HG03571 (cell line): ENCODE data around the gene TGM2.

Source experiments
- ATAC-seq: cut with Tn5 transposase; IDR thresholded peaks from one replicate; pipeline ENCODE4 v1.9.1; 2021; ENCODE audit not compliant: unreplicated experiment

Gene TGM2

DNA sequence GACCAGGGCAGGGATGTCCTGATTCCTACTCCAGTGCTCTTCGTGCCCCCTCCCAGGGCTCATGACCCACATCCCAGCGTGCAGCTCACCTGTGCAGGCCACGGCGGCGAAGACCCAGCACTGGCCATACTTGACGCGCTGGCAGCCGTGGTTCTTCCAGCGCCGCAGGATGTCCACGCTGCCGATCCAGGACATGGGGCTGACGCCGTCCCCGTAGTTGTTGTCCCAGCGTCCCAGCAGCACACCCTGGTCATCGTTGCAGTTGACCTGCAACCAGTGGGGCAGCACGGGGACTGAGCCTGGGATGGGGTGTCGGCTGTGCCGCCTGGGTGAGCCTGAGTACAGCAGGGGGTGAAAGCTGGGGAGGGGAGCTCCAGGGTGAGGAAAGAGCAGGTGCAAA is 18.4 kb downstream of the TGM2 start:
- ATAC-seq = no peak

GRCh38 chr20:38146156-38146555 is 18.9 kb downstream of the TGM2 start:
- ATAC-seq = no peak

GRCh38 chr20:38145729-38146075 is 19.4 kb downstream of the TGM2 start:
- ATAC-seq = no peak

DNA sequence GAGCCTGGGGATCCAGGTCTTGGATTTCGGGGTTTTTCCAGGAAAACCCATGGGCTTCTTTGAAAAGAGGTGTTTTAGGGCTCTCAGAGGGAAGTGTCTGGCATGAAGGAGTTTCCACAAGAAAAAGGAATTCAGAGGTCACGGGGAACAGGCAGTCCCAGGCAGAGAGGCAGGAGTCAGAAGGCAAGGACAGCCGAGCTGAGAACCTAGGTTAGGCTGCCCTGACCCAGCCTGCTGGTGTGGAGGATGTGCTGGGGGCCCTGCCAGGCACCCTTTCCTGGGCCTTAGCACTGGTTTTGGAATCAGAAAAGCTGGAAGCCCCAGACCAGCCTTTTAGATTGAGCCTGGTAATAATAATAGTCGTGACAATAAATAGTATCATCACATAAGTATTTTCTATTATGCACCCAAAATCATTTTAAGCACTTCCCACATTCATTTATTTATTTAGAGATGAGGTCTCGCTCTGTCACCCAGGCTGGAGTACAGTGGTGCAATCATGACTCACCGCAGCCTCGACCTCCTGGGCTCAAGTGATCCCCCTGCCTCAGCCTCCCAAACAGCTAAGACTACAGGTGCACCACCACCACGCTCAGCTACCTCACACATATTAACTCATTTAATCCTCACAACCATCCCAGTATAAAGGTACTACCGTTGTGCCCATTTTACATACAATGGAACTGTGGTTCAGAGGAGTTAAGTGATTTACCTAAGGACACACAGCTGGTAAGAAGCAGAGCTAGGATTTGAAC is 19.9 kb downstream of the TGM2 start:
- no peak for ATAC-seq

GRCh38 chr20:38144598-38144973 is 20.5 kb downstream of the TGM2 start:
- ATAC-seq = no peak

- ATAC-seq = no peak
Measured at GRCh38 chr20:38143646-38144554, 21.2 kb downstream of the TGM2 start.

GRCh38 chr20:38143238-38143645 is 21.8 kb downstream of the TGM2 start:
- ATAC-seq = no peak

DNA sequence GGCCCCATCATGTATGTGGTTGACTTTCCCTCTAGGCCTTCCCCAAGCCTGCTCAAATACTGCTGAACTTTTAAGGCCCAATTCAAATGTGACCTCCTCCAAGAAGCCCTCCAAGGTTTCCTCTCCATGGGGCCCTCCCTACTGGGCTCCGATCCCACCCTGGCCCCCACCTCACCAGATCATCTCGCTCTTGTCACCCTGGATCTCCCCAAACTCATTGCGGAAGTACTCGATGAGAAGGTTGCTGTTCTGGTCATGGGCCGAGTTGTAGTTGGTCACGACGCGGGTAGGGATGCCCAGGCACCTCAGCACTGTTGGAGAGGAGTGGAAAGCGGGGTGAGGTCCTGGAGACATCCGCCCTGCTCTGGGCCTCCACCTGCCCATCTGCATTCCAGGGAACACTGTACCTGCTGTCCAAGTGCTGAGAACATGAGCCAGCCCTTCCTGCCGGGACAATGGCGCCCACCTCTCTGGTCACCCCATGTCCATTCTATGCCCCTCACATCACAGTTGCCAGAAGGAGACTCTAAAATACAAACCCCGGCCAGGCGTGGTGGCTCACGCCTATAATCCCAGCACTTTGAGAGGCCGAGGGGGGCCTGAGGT is 23.1 kb downstream of the TGM2 start:
- ATAC-seq = no peak

DNA sequence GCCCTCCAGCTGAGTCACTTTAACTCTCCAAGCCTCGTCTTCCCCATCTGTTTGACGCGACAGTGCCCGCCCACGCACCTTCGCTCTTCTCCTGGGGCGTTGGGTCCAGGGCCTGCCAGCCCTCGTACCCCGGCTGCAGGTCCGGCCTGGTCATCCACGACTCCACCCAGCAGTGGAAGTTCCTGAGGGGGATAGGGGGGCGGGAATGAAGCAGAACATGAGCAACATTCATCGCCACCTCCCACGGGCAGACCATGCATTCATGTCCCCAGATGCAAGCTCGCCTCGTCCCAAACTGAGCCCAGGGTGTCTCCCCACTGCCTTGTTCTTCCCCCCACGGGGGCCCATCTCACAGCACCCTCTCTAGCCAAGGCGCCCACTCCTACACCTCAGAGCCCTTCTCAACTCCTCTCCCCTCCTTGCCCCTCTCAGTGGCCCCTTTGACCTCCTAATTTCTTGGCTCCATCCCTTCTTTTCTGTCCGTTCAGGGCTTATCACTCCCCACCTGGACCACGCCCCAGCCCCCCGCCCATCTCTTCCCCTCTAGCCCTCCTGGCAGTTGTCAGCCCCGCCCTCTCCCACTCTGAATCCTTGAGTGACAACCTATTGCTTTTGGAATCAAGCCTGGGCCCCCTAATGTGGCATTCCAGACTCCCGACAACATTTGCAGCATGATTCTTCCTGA is 23.7 kb downstream of the TGM2 start:
- ATAC-seq = no peak

DNA sequence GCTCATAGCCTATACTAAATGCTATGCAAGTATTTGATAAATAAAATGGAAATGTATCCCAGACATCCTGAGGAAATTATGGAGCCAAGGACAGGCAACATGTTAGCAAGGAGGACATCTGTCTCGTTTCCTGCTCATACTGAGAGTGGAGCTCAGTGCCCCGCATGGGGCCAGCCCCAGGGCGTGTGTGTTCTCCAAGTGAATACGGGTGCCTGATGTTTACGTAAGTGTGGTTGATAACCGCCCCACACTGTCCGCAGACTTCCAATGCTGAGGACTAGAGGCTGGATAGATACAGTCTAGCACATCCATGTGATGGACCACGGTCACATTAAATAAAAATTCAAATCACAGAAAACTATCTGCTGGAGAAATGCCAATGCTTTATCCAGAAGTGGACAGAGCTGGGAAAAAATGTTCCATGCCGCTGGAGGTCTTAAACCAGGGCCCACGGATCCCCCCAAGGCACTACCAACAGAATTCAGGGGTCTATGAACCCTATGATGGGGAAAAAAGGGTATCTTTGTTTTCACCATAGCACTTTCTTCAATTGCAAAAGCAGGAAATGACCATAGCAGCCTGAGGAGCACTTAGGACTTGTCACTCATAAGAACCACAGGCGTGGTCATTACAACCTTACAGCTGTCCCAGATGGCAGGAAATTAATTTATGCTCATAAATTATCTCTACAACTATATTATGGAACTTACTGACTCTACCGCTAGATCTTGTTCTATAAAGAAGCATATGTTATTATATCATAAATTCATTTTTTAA is 24.9 kb downstream of the TGM2 start:
- ATAC-seq = no peak

GRCh38 chr20:38139156-38139912 is 25.7 kb downstream of the TGM2 start:
- no peak for ATAC-seq

- ATAC-seq = no peak
Measured at GRCh38 chr20:38138086-38138778, 26.8 kb downstream of the TGM2 start.

DNA sequence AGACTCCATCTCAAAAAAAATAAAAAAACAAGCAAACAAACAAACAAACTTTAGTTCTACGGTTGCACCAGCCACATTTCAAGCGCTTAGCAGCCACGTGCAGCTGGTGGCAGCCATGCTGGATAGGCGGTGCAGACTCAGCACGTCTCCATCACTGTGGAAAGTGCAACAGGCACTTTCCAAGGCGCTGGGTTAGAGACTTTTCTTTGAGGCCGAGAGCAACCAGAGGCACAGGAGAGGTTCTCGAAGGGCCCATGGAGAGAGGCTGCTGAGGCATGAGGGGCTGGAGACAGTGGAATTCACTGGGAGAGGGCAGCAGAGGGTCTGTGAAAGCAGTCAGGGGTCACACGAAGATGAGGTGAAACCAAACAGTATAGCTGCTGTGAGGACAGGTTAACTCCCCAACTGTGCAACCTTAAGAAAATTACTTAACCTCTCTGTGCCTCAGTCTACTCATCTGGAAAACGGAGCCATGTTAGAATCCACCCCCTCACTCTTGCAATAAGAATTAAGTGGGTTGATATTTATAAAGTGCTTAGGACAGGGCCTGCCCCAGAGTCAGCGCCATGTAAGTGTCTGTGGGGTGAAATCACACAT is 27.5 kb downstream of the TGM2 start:
- no peak for ATAC-seq

DNA sequence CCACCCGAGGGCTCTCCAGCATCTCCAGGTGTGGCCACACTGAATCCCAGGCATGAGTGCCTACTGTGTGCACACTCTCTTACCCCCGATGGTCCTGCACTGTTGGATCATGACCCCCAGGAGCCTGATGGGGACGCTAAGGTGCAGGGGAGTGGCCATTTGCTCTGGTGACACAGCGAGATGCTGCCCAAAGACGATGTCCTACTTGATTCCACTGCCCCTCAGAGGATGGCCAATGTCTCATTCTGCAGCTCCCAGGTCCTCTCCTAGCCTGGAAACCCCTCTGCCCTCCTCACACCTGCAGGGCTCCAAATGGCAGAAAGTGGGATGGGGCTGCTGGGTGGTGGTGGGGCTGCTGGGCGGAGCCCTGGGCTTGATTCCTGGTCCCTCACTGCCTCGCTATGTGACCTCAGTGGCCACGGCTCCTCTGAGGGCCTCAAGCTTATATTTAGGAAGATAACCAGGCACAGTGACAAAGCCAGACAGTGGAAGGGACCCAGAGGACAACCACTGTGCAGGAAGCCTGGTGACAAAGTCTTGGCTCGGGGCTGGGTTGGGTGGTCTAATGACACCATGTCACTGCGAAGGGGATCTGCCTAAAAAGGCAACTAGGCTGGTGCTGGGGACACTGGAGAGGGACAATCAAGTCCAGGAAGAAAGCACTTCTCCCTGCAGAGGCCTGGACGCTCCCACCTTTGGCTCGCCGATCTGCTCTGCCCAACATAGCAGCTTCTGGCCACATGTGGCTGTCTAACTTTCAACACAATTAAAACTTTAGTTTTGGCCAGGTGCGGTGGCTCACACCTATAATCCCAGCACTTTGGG is 28.4 kb downstream of the TGM2 start:
- no peak for ATAC-seq

- no peak for ATAC-seq
Measured at GRCh38 chr20:38135651-38136420, 29.2 kb downstream of the TGM2 start.

DNA sequence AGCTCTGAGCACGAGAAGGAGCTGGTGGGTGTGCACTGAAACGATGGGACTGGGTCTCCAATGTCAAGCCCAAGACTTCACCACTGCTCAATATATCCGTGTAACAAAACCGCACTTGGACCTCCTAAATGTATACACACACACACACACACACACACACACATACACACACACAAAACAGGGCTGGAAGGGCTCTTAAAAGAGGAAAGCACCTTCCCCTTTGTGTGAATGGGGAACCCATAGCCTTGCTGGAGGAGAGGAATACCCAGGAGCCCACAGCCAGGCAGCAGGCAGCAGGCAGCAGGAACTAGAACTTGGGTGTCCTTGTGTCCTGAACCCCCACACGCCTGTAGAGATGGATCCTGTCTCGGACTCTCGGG is 29.8 kb downstream of the TGM2 start:
- no peak for ATAC-seq
